NCI-H1930 (cell line): ENCODE data around the gene GPR171.
"Not testable (repeated sequence)": the region's sequence is repeated elsewhere in the genome, so short reads cannot be mapped to it uniquely, and the experiment has no call there.

ENCODE experiments used
- DNase-seq, 2 experiments: peaks; one replicate each; lab custom pipeline; 2025; lab: John Stamatoyannopoulos, UW

Gene GPR171

GRCh38 chr3:151175952-151176351, 27.1 kb downstream of the GPR171 start:
- no peak for DNase-seq

GRCh38 chr3:151174351-151174750, 28.7 kb downstream of the GPR171 start:
- no peak for DNase-seq

DNA sequence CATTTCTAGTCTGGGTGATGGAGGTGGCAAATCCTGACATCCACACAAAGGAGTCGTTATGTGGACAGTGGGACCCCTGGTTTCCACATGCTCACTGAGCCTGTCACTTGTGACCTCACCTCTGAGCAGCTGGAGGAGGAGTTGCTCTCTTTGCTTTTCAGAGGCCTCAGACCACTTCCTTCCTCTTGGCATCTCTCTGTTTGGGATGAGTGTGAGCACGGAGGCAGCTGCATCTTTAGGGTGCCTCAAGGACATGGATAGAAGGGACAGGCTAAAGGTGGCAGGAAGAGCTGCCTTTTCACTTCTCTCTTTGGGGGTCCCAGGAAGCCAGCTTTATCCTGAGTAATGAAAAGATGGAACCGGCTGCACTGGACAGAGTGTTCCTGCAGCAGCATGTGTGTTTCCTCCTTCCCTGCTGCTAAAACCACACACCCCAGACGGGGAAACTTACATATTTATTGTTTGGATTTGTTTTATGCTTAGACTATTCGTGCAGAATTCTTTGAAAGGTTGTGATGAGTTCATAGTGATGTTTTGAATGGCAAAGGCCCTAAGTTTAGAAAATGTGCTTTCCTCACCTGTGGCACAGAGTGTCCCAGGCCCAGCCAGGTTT, 31.8 kb downstream of the GPR171 start:
- no peak for DNase-seq

GRCh38 chr3:151169948-151170679, 32.9 kb downstream of the GPR171 start:
- not testable (repeated sequence) for DNase-seq

GRCh38 chr3:151169262-151169947, 33.6 kb downstream of the GPR171 start:
- no peak for DNase-seq

GRCh38 chr3:151168269-151169094, 34.5 kb downstream of the GPR171 start:
- DNase-seq = peak; percentile 23 to 40

DNA sequence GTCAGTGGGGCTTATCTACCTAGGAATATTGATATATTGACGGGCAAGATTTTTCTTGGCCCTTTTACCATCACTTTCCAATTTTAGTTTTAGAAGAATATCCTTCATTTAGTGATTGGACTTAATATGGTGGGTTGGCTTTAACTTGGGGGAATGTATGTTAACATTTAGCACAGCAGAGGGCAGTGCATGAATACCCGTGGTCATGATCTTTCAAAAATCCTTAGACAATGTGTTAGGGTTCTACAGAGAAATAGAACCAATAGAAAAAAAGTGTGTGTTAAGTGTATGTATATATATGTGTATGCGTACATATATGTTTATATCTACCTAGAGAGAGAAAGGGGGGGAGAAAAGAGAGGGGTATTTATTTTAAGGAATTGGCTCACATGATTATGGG, 36.9 kb downstream of the GPR171 start:
- no peak for DNase-seq

DNA sequence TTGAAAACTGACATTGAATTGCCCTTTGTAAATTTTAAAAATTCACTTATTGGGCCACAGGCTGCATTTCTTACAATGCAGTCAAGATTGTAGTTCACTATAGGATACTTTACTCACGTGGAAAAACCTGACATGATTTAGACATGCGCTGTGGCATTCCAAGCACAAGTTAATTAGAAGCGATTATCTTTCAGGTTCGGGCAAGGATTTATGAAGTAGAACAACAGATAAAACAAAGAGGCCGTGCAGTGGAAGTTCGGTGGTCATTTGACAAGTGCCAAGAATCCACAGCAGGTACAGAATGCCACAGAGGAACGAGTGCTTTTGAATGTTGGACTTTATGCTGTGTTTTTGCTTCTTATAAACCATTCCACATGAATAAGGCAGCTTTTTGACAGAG, 37.8 kb downstream of the GPR171 start:
- DNase-seq = no peak

GRCh38 chr3:151159806-151160205, 43.2 kb downstream of the GPR171 start:
- DNase-seq = no peak

DNA sequence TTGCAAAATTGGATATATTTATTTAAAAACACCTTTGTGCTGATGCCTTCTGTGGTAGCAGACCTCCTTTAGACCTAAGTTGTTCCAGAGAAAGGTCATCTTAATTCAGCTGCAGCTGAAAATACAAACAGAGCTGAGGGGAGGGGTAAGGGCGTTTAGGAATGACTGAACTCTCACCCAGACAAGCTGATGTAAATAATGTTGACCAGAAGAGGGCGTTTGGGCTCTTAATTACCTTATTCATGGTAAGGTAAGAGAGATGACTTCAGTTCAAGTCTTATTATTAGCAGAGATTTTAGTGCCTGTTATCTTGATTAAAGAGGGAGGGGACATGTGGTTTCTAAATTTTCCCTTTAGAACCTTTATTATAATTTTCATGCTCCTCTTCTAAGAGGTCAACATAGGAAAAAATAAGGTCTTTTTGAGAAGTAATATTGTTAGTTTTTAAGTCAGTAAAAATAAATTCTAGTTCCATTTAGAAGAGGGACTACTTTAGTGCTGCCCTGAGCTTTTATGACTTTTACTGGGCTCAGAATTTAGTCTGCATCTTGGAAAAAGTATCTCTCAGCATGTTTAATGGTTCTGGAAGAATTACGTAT, 46.3 kb downstream of the GPR171 start:
- DNase-seq = peak in 1 of 2 experiments; percentile 8

DNA sequence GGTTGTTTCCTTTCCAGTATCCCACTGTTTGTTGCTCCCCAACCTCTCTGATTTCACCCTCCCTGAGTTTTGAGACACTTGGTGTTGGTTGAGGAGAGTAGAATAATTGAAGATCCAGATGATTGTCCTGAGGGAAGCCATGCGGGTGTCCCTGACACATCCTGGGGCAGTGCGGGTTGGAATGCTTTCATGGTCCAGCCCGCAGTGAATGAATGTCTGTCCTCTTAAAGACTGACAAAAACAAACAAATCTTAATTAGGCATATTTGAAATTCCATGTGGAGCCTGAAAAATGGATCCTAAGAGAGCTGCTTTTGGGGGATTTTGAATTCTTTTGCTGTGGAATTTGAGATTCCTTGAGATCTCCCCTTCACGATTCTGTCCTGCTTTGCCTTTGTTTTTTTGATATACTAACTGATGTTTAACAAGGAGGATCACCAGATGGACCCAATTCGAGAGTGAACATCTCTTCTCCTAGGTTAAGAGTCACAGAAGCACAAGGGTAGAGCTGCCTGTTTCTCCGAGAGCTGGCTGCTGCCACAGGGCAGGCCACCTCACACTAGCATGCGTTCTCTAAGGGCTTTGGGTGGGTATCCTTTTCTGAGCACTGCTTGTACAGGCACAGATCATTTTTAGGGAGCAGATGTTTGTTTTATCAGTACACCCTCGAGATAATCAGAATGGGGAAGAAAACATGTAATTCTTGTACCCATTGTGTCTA, 47.4 kb downstream of the GPR171 start:
- DNase-seq = no peak

GRCh38 chr3:151154566-151154965, 48.5 kb downstream of the GPR171 start:
- no peak for DNase-seq

- DNase-seq = no peak
Measured at GRCh38 chr3:151152455-151153079, 50.4 kb downstream of the GPR171 start.
